NCI-H187 treated with DMSO at 0.1 percent for 48 hours (cell line): Measurements from ENCODE around the gene LYPD4.

Source experiments
- DNase-seq: peaks from one replicate; lab custom pipeline; 2025; lab: John Stamatoyannopoulos, UW

Gene LYPD4

GRCh38 chr19:41850381-41850780, 5.9 kb upstream of the LYPD4 start:
- no peak for DNase-seq

GRCh38 chr19:41849067-41849466, 4.6 kb upstream of the LYPD4 start:
- DNase-seq = no peak

- no peak for DNase-seq
Observed at GRCh38 chr19:41848666-41849065, 4.2 kb upstream of the LYPD4 start.

- DNase-seq = no peak
Observed at GRCh38 chr19:41847351-41848105, 3.0 kb upstream of the LYPD4 start.

GRCh38 chr19:41845051-41845590, 638 bp upstream of the LYPD4 start:
- no peak for DNase-seq

GRCh38 chr19:41845001-41845050, 343 bp upstream of the LYPD4 start, which contains the start of gene DMRTC2:
Gene DMRTC2 (plus strand): TSS chr19:41845042. CDS start chr19:41847429, 2,387 bp downstream.
- DNase-seq = no peak

GRCh38 chr19:41843371-41843770, 1.1 kb downstream of the LYPD4 start:
- DNase-seq = no peak

DNA sequence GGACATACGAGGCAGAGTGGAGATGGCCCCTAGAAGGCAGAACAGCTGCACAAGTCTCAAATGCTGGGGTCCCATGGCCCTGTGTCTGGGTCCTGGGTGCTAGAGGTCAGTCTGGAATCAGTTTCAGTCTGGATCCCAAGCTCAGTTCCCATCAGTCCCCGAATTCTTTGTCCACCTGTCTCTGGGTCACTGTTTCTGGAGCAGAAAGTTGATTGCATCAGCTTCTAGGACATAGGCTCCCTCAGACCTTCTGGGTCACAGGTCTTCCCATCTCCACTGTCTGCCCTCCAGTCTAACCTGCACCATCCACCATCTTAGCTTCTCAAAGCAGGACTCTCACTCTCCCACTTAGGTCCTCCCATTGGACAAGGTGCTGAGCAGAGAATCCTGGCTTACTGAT, 5.3 kb downstream of the LYPD4 start:
- DNase-seq = no peak

DNA sequence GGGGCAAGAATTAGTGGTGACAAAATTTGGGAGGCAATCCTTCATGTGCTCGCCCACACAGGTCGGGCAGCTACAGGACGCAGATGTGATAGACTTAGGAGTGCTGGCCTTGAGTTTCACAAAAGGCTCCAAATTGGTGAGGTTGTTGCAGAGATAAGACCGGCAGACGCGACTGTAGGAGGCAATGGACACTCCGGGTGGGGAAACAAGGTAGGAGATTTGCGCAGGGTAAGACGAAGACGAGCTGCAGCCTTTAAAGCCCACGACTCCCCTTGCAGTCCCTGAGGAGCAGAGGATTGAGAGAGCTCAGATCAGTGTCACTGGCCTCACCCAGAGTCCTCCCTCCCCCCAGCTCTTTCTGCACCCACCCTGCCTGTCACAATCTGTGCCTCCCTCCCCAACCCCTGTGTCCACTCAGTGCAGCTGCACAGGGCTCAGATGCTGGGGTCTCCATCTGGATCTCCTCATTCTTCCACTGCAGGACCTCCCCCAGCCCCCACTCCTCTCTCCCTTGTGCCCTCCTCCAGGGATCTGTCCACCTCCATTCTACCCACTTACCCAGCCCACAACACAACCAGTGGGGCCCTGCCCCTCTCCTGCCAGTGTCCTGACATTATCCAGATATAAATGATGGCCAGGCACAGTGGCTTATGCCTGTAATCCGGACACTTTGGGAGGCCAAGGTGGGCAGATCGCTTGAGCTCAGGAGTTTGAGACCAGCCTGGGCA, 6.3 kb downstream of the LYPD4 start:
- no peak for DNase-seq

- DNase-seq = peak; percentile 77
Observed at GRCh38 chr19:41821003-41821735, 23.3 kb downstream of the LYPD4 start.

DNA sequence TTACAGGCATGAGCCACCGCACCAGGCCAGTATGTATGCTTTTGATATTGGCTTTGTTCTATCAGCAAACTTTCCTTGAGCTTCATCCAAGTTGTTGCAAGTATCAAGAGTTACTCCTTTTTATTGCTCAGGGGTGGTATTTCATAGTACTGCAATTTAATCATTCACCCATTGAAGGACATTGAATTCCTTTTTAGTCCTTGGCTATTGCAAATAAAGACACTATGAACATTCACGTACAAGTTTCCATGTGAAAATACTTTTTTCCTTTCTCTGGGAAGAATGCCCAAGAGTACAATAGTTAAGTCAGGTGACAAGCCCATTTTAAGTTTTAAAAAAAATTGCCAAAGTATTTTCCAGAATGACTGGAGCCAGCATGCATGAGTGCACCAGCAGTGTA, 27.7 kb downstream of the LYPD4 start:
- no peak for DNase-seq

- DNase-seq = no peak
Observed at GRCh38 chr19:41815301-41815700, 29.2 kb downstream of the LYPD4 start.

- DNase-seq = no peak
Observed at GRCh38 chr19:41813911-41814310, 30.6 kb downstream of the LYPD4 start.

DNA sequence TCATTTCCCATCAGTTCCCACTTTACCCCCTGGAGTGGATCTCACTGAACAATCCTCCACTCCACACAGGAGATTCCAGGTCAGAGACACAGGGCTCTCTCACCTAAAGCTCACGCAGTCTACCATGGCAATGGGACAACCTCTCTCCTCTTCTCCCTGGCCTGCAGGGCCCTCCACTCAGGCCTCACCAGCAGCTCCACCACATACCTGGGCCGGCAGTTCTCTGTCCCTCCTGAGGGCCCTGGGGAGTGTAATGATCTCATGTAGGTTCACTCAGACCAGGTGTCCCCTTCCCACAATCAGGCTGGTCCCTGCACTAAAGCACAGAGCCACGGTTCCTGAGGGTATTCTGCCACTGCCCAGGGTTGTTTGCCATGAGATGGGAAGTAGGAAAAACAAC, 32.5 kb downstream of the LYPD4 start:
- no peak for DNase-seq

GRCh38 chr19:41811036-41811435, 33.4 kb downstream of the LYPD4 start:
- no peak for DNase-seq

DNA sequence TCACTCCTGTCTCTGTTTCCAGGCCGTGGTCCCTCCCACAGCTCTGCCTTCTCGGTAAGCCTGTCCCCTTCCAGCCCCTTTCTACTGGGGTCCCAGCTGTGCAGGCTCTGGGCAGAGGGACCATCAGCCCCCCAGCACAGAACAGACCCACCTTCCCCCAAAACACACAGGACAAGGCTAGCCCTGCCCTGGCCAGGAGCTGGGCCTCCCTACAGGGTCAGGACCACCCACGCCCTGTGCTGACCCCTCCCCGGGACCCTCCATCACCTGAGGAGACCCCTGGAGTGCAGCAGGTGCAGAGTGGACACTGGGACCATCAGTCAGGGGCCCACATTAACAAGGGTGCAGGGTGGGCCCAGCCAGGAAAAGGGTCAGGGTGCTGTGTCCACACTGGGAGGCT, 34.2 kb downstream of the LYPD4 start:
- no peak for DNase-seq

DNA sequence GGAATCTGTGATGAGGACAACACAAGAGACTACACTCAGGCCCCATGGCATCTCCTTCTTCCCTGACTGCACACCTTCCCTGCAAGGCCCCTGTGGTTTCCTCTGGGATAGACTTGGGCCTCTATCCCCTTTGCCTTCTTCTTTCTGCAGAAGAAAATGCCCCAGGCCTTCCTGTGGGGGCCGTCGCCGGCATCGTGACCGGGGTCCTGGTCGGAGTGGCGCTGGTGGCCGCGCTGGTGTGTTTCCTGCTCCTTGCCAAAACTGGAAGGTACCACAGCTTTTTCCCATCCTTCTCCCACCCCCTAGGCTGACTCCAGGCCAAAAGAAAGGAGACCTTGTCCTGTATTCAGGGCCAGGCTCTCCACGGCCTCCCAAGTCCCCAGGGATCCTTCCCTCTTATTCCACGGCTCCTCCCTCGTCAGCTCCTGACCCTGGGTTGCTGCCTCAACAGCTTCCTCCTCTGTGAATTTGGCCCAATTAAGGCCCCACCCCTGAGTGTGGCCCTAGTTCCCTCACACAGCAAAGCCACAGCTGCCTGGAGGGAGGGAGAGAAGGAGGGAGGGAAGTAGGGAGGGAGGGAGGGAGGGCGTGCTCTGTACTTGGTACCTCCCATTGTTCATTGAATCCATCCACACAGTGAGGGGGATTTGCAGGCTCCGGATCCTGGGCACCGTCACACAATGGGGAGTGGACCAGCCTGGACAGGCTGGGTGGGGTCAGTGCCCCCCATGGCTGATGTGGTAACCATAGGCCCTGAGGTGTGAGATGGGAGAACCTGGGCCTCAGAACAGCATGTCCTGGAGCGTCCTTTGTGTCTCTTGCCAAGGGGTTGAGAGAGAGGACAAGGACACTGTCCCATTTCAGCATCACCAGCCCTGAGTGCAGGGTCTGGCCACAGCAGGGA, 35.6 kb downstream of the LYPD4 start:
- DNase-seq = no peak

DNA sequence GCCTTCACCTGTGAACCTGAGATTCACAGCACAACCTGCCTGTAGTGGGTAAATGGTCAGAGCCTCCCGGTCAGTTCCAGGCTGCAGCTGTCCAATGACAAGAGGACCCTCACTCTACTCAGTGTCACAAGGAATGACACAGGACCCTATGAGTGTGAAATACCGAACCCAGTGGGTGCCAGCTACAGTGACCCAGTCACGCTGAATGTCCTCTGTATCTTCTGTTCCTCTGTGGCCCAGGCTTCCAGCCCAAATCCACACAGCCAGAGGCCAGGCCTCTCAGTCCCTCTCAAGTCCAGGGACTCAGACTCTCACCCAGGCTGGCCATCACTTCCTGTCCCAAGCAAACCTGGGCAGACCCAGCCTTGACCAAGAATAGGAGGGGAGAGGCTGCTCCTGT, 37.3 kb downstream of the LYPD4 start:
- DNase-seq = no peak

DNA sequence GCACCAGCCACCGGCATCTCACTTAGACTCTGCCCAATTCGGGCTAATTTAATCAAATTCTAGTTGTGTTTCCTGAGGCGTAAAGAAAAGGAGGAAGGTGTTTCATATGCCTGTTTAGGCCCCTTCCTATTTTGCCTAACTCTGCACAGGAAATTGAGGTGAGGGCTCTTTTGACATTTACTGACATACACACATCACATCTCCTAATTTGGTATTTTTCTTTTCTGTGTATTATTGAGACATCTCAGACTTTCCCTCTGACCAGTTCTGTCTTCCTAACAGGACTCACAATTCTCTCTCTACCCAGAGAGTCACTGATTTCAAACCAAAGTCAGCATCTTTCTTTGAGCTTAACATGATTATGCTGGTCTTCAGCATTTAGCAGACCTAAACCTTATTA, 40.1 kb downstream of the LYPD4 start:
- no peak for DNase-seq

- no peak for DNase-seq
Observed at GRCh38 chr19:41802770-41803169, 41.7 kb downstream of the LYPD4 start.

- DNase-seq = no peak
Observed at GRCh38 chr19:41801792-41802211, 42.7 kb downstream of the LYPD4 start.

GRCh38 chr19:41801031-41801430, 43.5 kb downstream of the LYPD4 start:
- DNase-seq = no peak
